Activated CD4-positive, CD25-positive, alpha-beta regulatory T cell treated with anti-CD3 and anti-CD28 coated beads, Interleukin-2, amount 50 U/mL, for 72 hours (primary cell): ENCODE measurements around the gene PDX1.
"Not testable (repeated sequence)": the region's sequence is repeated elsewhere in the genome, so short reads cannot be mapped to it uniquely, and the experiment has no call there.

Experiments
- DNase-seq: peaks from one replicate; pipeline ENCODE4 v3.0.0; 2021

Gene PDX1

DNA sequence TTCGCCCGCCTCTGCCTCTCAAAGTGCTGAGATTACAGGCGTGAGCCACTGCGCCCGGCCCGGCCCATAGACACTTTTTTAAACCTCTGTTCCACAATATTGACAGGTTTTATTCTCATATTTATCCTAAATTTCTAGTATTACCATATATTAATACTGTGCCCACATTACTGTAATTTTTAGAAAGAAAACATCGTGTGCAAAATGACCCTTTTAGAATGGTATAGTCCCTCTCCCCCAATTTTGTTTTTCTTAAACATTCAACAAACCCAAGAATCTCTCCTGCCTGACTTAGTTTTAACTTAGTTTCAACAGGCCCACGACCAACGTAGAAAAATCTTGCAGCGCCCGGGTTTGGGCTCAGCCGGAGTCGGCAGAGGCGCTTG lies 40.2 kb downstream of the PDX1 start:
- DNase-seq, result no peak

DNA sequence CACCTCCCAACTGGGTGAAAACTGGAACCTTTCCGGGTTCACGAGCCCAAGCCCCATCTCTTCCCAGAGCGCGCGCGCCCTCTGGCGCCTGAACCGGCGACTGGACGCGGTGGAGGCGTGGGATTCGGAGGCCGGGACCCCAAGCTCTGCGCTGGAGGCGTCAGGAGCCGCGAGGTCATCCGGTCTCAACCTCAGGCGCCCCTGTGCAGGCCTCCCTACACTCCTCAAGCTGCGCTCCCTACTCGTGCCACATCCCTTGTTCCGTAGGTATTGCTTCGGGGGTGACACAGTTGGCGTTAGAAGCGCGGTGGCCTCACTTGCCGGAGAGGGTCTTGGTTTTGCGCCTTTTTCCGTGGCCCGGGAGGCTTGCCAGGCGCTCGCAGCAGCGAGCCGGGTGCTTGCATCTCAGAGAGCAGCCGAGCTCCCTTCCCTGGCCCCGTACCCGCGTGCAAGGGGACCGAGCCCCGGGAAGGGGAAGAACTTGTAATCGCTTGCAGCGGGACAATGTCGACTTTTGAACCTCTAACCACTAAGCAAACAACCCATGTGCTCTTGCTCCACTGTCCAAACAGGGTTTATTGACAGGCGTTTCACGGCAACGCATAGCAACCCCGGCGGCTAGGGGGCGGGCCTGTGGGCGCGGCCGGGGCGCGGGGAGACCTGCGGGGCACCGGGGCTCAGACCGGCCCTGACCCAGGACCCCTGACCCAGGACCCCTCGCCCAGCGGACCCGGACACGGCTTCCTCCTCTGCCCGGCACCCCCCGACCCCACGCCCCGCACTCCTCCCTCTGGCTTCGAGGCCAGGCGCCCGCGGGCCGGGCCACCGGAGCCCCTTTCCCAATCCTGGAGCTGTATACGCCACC lies 40.8 kb downstream of the PDX1 start:
- DNase-seq, result no peak

DNA sequence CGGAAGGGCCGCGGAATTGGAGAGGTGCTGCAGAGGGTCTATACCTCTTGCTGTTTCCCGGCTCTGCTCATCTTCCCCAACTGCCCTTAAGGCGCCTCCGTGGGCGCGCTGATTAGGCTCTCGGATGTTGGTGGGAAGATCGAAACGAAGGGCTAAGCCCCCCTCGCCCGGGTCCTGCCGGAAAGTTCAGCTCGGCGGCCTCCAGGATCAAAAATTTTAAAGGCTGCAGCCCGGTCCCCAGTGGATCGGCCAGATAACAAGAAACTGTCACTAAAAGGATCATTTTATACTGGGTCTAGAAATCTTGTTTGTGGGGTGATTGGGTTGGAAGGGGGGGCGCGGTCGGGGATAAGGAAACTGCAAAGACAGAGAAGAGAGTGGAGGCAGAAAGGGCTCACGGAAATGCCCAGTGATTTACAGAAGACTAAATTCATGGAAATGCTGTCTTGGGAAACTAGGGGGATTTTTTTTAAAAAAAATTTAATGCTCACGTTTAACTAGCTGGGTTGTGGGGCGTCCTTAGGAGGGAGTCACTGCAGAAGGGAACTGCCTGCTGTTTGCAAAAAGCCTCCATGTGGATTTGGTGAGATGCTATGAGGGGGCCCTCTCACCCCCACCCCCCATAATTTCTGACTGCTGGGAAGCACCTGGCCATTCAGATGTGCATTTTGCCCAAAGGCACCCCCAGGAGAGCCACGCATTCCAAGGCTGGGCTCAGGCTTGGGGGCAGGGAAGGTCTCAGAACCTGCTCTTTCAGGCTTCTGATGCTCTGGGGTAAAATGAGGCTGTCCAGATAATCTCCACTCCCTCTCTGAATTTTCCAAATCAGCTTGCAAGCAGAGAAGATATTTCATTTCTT lies 41.7 kb downstream of the PDX1 start:
- no peak for DNase-seq

DNA sequence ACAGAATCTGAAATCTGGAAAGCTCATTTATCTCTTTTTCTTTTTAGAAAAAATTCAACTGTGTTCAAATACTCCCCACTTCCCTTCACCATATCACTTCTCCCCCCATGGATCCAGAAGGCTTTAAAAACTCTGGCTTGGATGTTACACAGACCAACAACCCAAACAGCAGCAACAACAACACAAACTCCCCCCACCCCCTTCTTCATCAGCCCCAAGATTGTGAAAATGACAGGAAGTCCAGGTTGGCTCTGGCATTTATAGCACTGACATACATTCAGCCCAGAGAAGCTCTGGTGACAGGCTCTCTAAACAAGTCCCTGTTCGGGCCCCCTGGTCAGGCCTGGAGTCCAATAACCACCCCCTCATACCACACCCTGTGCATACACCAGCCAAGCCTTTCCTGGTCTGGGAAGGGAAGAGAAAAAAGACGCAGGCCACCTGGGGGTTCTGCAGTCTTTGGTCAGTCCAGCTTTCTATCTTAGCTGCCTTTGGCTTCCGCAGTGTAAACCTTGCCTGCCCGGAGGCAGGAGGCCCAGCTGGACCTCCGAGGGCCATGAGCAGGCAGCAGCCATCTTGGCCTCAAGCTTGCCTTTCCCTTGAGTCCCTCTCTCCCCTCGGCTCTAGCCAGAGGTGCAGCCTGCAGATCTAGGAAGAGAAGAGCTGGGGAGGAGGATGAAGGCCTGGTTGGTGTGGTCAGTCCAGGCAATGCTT lies 42.5 kb downstream of the PDX1 start:
- no peak for DNase-seq

DNA sequence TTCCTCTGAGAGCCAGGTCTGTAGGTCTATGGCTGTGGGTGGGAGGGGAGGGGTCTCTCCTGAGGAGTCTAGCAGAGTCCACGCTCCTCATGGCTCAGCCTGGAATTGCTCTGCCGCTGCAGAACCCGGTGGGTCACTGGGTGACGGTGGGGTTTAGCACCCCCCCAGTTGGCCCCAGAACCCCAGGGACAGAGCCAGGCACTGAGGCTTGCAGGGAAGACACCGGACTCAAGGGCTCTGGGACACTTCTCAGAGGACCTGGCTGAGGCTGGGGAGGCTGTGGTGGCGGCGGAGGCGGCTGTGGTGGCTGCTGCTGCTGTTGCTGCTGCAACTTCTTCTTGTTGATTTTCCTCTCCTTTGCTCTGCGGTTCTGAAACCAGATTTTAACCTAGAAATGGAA lies 43.2 kb downstream of the PDX1 start:
- DNase-seq, result no peak

DNA sequence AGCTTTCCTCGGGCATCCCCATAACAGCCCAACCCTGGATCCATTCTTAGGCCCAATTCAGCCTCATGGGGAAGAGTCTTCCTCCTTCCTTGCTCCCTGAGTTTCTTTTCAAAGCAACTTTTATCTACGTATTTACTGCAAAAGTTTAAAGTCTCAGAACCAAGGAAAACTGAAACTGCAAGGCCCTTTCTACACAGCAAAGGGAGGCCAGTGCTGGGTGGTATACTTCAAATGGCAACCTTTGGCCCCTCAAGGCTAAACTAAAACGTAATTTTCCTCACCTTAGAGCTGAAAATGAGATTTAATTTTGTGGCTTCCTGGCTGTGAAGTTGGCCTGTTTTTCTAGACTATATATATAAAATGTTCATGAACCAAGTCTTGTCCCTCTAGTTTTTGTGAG lies 43.7 kb downstream of the PDX1 start:
- DNase-seq, result no peak

DNA sequence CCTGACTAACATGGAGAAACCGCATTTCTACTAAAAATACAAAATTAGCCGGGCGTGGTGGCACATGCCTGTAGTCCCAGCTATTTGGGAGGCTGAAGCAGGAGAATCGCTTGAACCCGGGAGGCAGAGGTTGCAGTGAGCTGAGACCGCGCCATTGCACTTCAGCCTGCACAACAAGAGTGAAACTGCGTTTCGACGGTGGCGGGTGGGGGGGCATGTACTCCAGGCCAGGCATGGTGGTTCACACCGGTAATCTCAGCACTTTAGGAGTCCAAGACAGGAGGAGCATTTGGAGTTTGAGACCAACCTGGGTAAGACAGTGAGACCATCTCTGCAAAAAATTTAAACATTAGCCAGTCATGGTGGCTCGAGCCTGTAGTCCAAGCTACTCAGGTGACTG lies 44.4 kb downstream of the PDX1 start:
- not testable (repeated sequence) for DNase-seq

DNA sequence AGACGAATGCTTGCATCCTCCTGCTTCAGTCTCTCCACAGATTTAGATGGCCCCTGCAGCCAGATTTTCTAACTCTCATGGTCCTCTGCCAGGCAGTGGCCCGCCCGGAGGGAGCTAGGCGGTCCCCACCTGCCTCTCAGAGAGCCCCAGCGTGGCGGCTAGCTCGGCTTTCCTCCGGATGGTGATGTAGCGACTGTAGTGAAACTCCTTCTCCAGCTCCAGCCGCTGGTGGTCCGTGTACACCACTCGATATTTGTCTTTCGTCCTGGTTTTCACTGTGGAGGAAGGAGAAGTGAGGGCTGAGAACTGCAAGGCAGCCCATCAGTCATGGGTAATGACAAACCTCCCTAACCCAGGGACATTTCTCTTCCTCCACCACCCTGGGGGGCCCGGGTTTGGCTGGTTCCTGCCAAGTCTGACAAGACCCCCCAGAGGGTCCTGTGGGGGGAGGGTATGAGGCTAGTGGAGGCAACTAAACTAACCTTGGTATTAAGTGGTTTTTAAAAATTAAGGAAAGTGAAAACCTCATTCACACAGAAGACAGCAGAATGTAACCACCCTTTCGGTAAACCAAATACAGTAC lies 45.0 kb downstream of the PDX1 start:
- no peak for DNase-seq

DNA sequence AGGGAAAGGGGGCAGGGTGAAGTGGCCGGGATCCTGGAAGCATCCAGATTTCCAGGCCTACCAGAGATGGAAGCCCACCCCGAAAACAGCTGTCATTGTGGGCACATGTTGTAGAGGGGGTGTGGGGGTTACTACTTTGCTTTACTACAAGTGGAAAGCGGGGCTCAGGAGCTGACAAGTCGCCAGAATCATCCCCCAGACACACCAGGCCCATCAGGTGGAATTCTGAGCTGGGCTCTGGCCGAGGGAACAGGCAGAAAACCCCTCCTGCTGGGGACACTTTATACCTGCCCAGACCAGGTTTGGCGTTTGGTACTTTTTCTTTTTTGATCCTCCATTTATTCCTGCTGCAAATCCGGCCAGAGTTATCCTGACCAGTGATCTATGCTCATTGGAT lies 45.5 kb downstream of the PDX1 start:
- DNase-seq, result no peak

DNA sequence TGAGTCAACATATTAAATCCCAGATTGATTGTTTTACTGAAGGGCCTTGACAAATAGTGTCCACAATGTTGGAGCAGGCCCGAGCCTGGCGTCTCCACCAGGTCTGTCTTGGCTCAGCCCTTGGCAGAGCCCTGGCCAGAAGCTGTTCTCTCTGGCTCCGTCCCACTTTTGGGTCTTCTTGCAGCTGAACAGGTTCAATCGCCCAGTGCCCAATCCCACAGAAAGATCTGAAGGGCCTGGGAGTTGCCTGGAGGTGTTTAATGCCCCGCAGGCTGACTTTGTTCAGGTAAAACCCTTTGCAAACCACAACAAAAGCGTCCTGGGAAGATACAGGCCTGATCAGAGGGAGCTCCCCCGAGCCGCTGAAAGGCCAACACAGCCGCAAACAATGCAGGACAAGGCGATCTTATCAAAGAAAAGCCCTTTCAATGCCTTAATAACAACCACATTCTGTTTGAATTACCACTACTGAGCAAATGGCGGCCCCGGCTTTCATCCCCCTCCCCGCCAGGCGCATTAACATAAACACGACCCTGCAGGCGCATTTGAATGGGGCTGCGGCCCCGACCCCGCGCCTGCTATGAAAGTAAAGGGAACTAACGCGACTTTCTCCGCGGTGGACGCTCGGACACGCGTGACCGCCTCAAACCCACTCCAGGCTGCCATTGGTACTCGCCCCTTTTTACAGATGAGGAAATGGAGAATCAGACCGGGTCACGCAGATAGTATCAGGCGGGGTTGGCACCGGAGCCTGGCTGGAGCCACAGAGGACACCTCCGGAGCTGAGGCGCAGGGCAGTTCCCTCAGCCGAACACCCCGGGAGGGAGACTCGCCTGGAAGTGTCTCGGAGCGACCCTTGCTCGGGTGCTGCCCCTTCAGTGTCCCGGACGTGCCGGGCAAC lies 46.2 kb downstream of the PDX1 start:
- no peak for DNase-seq

DNA sequence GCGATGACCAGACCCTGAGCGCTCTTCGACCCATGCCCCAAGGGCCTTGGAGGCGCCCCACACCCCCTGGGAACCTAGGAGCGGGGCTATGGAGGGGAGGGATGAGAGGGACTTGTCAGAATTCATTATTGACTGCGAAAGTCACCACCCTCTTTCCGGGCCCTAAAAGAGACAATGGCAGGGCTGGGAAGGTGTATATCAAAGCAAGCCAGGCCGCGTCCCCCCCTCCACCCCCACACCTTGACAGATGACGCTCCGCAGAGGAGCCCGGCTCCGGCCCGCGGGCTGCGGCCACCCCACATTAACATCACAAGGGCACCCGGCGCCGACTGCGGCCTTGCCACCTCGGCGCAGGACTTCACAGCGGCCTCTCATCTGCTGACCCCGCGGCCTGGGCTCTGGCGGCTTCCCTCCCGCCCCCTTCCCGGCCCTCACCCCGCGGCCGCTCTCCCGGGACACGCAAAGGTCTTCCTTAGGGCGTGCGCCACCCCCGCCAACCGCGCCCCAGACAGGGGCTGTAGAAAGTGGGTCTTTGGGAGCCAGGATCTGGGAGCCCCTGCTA lies 46.9 kb downstream of the PDX1 start:
- no peak for DNase-seq

DNA sequence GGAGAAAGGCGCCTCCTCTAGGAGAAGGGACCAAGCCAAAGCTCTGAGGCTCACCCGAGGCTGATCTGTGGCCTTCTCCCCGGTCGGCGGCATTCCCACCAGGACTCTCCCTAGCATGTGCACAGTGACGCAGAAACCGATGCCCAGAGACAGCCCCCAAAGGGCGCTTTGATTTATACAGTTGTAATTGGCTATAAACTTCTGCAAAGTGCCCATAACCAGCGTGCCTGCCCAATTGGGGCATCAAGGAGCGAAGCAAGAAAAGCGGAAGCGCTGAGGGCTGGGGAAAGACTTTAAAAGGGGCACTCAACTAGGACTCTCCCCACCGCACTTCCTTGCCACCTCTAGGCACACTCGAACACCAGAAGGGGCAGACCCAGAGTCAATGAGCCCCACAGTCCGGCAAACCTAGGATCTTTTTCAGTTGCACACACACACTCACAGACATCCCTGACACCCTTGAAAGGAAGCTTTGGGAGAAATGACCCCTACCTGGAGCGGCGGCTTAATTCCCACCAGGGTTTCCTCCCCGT lies 47.5 kb downstream of the PDX1 start:
- no peak for DNase-seq

DNA sequence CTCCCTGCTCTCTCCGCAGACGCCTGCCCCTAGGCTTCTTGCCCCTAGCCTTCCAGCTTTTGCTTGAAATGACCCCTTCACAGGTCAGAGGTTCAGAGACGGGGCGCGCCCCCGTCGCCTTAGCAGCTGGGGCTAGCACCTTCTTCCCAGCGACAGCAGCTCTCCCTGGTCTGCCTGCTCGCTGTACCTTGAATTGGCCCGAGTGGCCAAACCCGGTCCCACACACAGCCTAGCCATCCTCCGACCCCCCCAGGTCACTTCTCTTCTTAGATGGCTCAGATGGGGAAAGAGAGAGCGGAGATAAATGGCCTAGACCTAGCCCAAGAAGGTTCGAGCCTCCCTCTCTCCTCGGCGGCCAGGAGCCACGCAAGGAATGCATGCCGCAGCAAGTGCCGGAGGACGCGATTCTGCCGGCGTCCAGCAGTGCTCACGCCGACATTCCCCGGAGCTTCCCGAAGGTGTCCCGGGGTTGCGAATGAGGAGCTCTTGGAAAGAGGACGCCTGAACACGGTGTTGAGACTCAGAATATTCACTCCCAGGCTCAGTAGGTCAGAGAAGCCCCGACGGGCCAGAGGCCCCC lies 48.0 kb downstream of the PDX1 start:
- DNase-seq, result no peak

DNA sequence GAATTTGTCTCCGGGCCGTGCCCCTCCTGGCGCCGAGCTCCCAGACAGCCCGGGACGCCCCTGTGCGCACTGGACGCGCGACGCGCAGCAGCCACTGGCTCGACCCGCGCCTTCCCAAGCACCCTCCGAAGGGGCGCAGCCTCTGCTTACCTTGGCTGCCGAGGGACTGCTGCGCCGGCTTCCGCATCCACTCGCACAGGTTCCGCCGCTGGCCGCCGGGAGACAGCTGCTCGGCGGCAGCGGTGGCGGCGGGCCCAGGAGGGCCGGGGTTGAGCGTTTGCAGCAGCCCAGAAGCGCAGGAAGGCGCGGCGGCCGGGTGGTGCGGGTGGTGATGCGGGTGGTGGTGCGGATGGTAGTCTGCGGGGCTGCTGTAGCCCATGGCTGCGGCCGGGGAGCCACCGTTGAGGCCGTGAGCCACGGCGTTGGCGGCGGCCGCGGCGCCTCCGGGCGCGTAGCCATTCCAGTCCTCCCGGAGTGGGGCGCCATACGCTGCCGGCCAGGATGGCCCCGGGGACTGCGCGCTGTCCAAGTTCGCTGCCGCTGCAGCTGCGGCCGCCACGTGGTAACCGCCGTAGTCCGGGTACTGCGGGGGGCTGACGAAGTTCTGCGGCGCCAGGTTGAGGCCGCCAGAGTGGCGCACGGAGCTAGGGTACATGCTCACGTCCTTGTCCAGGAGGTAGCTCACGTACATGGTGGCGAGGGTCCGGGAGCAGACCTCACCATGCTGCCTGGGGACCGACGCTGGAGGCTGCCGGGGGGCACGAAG lies 48.7 kb downstream of the PDX1 start:
- no peak for DNase-seq

DNA sequence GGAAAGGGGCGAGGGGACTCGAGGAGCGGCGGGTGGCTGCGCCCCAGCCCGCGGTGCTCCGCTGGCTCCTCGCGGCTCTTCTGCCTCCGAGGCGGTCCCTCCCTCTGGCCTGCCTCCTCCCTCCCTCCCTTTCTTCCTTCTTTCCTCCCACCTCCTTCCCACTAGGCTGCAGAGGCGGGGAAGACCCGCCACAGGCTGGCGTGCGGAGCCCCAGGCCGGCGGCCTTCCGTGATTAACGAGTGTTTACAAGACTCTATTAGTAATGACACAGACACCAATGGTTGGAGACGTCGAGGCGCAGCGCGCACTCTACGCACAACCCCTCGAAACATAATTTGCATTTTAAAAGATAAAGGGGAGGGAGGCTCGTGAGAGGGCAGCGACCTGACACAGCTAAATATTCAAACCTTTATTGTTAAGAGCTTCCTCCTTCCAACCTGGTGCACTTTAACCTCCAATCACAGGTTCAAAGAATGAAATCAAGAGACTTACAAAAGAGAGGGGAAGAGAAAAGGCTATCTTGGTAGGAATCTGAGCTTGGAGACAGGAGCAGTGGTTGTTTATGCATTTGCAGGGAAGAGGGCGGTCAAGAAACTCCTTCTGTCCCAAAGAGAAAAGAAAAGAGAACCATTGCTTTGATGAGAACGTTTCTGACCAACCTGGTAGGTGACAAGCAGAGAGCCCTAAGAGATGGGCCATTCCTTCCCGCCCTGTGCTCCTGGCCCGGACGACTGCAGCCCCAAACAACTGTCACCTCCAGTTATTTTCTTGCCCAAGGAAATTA lies 49.5 kb downstream of the PDX1 start, which contains the start of gene CDX2:
CDX2 (minus strand) TSS at position 234 of the 784 bp plus-strand sequence. CDS start 309 bp downstream, outside the sequence.
- no peak for DNase-seq

DNA sequence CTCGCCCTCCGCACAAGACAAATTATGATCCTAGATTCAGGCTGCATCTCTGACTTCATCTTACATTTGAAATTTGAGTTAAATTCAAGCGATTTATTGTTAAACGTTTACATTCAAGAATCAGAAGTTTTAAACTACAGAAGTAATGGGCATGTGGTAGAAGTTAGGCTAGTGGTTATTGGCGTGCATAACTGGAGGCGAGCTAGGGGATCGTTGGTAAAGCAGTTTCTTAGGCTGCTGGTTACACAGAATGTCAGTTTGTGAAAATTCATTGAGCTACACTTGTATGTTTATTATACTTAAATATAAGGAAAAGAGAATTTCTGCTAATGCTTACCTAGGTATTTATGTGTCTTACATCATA lies 50.0 kb downstream of the PDX1 start:
- DNase-seq, result no peak

DNA sequence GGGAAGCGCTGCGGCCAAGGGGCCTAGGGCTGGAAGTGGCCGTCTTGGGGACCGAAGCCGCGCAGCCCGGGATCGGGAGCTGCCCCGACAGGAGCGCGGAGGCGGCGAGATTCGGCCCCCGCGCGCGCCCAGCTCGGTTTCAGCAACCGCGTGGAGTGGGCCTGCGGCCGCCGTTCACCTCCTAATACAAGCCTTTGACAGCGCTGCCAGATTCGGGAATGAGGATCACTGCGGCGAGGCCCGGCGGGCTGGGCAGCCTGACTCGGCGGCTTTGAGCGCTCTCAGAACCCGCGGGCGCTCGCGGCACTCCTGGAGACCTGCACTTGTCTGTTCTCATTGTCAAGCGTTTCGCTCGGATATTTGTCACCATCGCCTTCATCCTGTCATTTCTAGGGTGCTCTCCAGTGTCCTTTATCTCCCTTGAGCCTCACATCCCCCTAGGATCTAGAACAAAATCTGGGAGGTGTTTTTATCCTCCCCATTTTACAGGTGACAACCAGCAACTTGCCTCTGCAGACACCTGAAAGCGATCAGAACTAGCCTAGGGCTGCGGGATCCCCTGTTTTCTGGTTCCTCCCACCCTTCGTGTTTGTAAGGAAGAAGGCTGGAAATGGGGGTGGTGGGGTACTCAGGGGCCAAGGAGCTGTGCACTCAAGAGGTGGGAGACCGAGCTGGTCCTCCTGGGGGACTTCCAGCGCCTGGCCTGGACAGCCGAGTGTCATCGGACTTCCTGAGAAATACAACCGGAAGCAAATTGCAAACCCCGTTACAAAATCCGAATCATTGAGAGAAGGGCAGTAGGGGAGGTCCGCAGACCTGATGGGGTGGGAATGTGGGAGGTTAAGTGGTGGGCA lies 50.8 kb downstream of the PDX1 start:
- no peak for DNase-seq

DNA sequence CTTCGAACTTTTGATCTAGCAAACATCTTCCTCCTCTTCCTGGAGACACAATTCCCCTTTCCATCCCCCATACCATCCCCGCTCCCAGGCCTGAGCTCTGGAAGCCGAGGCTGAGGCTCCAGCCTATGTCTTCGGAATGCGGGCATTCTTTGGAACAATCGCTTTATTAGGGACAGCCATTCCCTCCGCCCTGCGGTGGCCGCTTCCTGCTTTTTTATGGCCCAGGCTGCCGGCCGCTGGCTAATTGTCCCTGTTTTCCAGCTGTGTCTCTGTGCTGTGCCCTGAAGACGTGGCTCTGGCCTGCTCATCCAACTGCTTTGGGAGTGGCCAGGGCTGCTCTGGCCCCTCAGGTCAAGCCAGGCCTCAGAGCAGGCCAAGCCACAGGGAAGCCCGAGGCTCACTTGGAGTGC lies 51.4 kb downstream of the PDX1 start:
- no peak for DNase-seq
